ENCODE measurements around the gene XK.

XK gene

DNA sequence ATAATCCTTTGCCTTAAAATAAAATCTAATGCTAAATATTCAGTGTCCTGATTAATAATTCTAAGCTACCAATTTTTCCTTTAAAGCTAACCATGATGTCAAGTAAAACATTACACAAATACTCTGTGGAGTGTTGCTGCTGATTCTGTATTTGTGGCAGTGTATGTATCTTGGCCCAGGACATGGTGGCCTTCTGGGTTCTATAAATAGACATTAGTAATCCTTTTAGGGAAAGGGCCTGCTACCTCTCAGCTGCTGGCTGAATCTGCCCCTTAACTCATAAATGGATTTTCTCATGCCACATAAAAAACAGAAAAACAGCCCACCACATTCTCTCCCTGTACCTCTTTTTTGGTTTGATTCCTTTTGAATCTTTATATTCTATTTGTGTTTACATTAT, 1.2 kb upstream of the XK start:
- DNase-seq: no peak

DNA sequence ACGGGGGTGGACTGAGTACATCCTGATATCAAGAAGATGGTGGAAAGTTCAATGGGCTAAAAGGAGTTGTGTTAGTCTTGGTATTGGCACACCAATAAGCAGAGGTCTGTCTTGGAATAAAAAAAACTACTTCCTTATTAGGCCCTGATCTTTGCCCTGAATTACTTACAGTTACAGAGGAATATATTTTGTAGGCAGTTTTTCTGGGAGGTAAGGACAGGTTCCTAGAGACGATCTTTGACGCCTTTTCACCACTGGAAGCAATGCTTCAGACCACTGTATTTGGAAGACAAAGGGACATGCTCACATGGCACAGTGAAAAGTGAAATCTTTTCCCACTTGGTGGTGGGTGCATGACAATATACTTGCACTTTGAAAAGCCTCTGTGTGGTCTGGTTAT, 618 bp upstream of the XK start:
- no peak for DNase-seq

GRCh38 chrX:37686369-37686995, 891 bp downstream of the XK start:
- no peak for DNase-seq

- no peak for DNase-seq
Observed at GRCh38 chrX:37686996-37687395, 1.4 kb downstream of the XK start.

GRCh38 chrX:37690119-37690518, 4.5 kb downstream of the XK start:
- no peak for DNase-seq

DNA sequence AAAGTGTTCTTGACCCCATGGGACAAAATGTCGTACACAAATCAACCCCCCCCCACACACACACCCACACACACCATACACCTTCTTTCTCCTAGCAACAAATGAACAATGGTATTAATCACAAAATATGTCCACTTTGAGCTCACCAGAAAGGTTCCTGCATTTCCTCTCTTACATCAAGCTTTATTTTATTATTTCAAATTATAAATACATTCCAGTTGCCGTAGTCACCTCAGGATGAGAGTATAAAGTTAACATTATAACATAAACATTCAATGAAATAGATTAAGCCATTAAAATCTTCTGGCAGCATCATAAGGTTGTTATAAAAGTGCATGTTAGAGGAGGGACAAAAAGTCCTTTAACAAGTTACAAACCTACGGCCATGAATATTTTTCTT, 7.3 kb downstream of the XK start:
- DNase-seq: no peak

- DNase-seq: no peak
Observed at GRCh38 chrX:37697169-37697760, 11.7 kb downstream of the XK start.

DNA sequence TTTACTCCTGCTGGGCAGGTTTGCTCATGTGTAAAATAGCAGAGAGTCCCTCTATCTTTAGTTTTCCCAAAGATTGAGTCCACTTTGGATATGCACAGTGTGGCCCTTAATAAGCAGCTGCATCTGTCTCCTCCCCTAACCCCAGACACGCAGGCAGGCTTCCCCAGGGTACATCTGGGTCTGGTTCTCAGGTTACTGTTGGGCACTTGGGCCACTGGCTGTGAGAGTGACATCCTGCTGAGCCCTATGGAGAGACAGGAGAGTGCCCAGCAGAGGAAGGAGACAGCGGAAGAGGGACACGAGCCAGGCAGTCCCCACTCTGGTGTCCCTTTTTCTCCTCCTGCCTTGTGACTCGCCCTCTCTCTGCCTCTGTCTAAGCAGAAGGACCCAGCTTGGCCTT, 16.0 kb downstream of the XK start:
- DNase-seq: no peak

DNA sequence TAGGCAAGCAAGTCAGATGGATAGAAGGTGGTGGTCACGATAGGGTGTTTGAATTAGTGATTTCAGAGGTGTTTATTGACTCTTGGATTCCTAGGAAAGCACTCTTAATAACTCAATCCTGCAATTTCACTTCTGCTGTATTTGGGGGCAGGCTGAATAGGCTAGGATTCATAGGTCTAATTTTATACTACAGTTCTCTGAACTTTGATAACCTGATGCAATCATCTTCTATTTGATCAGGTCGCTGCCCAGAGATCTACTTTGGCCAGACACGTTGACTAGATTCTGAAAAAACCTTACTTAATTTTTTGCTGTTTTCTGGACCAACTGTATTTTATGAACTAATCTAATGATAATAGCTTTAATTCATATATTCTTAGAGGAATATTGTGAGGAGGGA, 26.4 kb downstream of the XK start:
- no peak for DNase-seq

DNA sequence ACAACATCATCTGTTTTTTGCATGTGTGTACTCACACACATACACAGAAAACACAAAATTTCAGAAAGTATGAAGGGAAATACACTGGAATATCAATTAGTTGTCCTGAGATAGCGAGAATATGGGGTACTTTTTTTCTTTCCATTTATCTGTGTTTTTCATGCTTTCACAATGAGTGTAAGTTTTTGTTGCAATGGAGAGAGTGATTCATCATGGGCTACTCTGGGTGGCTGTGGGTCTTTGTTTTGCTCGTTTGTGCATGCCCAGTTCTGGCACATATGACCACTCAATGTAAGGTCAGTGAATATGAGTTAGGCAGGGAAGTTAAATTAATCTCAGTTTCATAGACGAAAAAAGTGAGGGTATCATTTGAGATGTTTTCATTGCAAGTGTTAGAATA, 26.9 kb downstream of the XK start:
- DNase-seq: no peak

GRCh38 chrX:37714479-37714878, 28.9 kb downstream of the XK start:
- no peak for DNase-seq

GRCh38 chrX:37716602-37717001, 31.0 kb downstream of the XK start:
- DNase-seq: no peak

- no peak for DNase-seq
Observed at GRCh38 chrX:37717708-37718107, 32.1 kb downstream of the XK start.

GRCh38 chrX:37722595-37722994, 37.0 kb downstream of the XK start:
- DNase-seq: no peak

GRCh38 chrX:37726346-37726745, 40.8 kb downstream of the XK start:
- DNase-seq: no peak

- DNase-seq: peak; percentile 81
Observed at GRCh38 chrX:37745354-37745753, 59.8 kb downstream of the XK start.

- DNase-seq: peak; percentile 7
Observed at GRCh38 chrX:37745835-37746217, 60.2 kb downstream of the XK start.

- DNase-seq: peak; percentile 41
Observed at GRCh38 chrX:37746218-37746941, 60.8 kb downstream of the XK start.

- DNase-seq: no peak
Observed at GRCh38 chrX:37746951-37747350, 61.4 kb downstream of the XK start.

DNA sequence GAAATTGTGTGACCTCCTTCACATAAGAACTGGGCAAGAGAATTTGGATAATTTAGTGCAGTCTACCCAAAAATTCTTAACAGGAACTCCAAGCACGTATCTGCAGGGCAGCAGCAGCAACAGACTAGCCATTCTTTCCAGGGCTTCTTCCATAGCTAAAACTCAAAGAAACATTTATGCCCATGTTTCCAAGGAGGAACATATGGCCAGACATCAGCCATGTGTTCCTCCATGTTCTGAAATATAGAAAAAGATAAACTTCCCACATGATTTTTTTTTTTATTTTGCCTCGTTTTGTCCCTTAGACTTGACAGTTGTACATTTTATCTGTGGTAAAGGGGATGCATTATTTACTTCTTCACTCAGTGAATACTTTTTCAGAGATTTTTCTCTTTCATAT, 66.7 kb downstream of the XK start:
- no peak for DNase-seq

DNA sequence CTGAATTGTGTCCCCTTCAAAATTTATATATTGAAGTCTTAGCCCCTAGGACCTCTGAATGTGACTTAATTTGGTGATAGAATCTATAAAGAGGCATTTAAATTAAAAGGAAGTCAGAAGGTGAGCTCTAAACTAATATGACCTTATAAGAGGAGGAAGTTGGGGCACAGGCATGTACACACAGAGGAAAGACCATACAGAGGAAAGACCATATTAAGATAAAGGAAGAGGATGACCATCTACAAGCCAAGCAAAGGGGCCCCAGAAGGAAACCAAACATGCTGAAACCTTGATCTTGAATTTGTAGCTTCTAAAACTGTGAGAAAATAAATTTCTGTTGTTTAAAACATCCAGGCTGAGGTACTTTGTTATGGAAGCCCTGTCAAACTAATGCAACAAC, 67.3 kb downstream of the XK start:
- no peak for DNase-seq

GRCh38 chrX:37753384-37753783, 67.8 kb downstream of the XK start:
- DNase-seq: no peak

DNA sequence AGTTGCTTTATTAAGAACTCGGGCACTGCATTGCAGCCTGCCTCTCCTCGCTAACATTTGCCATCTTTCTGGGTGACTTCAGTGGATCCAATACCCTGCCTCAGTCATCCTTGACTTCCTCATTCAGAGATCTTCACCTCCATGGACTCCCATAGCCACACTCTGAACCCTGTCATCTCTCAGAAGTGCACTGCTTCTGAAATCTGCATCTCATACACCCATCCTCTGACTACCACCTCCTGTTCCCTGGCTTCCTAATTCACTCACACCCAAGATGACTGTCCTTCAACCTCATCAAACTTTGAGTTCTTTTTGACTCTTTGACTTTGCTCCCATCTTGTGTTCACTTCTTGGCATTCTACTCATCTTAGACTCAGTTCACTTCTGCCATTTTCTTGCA, 68.9 kb downstream of the XK start:
- DNase-seq: peak; percentile 3

DNA sequence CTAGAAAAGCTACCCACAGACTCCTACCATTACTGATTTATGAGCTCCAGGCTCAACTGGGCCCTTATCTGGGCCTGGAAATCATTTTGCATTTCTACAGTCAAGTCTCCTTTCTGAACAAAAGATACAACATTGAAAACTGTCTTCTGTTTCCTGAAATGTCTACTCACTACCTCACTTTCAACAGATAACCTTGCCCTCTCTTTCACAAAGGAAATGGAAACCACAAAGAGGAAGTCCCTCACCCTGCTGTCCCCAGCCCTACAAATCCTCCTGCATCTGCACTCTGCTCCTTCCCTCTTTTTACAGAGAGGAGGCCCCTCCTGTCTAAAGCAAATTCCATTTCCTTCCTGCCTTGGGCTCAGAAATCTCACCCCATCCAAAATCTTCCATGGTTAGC, 69.4 kb downstream of the XK start:
- peak; percentile 3 for DNase-seq

DNA sequence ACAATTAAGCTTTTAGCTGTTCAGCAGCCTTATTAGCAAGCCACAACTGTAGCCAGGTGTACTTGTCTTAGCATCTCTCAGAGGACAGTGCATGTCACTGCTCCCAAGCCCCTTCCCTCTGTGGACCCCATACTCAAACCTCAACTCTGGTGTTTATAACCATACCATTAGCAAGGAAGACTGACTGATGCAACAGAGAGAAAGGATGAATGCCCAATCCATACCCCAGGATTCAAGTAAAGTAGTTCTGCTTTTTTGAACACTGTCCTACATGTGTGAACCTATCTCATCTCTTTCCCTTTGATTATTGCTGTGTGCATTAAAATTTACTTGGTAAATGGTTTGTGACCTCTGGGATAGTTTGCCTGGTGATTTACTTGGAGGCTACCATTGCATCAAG, 71.5 kb downstream of the XK start:
- no peak for DNase-seq
